HG02798 (cell line): ENCODE results near the gene CHL1.

Source experiments
- ATAC-seq: cut with Tn5 transposase; IDR thresholded peaks from one replicate; pipeline ENCODE4 v1.9.1; 2021; ENCODE audit warnings: mild to moderate bottlenecking; ENCODE audit not compliant: unreplicated experiment, poor library complexity

Gene CHL1

DNA sequence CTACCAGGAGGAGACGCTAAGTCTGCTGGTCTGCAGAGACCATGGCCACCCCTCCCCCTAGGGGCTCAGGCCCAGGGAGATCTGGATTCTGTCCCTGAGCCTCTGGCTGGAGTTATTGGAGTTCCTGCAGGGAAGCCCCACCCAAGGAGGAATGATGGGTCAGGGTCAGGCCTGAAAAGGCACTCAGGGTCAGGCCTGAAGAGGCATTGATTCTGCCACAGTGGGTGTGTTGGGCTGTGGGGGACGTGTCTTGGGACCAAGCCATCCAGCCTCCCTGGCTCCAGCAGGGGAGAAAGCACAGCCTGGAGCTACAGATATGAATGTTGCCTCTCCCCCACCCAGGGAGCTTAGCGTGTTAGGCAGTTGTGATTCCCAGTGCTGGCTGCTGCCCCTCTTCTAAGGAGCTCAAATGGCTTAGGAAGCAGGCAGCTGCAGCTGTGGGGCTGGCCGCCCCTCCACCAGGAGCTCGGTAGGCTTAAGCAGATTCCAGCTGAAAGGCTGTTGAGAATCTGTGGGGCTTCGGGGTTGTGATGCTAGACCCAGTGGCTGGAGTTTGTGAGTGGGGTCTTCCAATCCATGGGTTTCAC is 176.7 kb downstream of the CHL1 start:
- no peak for ATAC-seq

DNA sequence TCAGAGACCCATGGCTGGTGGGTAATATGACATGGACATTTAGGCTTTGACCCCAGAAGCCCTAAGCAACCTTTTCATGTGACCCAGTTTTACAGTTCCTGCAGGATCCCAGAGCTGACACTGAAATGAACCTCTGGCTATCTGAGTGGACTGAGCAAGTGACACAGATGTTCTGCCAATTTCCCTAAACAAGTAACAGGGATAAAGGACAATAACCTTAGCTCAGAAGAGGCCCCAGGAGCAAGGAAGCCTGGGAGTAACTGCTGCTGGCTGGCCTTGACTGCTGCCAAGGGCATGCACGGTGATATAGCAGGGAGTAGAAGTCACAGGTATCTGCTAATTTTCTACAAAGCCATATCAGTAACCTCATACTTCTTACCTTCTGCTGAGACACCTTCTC is 177.9 kb downstream of the CHL1 start:
- ATAC-seq, result no peak

DNA sequence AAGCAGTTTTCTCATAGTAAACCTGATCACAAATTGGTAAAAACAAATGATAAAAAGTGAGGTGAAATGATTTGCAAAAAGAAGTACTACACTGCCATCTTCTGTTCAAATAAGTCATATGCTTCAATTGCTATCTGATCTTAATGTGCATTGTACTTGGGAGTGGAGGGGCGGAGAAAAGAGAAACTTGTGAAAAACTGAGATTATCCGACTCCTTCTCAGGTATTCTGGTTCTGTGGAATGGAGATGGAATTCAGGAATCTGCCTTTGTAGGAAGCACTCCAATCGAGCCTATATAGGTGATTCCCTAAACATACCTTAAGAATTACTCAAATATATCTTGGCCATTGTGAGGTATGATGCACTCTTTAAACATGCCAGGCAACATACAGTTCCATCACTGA is 180.6 kb downstream of the CHL1 start:
- peak; percentile 71 for ATAC-seq

DNA sequence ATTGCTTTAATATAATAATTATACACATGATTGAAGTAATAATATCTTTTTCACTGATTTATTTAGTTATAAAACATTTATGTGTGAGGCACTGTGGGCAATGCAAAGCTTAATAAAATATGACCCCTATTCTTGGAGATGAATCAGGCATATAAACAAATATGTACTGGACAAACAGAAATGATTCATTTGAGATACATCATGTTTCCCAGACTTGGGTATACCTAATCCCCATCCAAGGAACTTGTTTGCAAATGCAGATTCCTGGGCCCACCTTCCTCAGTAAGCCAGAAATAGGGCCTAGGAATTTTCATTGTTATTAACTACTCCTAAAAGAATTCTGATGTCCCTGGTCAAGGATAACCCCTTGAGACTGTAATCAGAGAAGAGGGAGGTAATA is 184.2 kb downstream of the CHL1 start:
- ATAC-seq, result no peak

- ATAC-seq, result no peak
Measured at GRCh38 chr3:385151-385550, 188.6 kb downstream of the CHL1 start.

GRCh38 chr3:394775-395174 is 198.2 kb downstream of the CHL1 start:
- ATAC-seq, result no peak

DNA sequence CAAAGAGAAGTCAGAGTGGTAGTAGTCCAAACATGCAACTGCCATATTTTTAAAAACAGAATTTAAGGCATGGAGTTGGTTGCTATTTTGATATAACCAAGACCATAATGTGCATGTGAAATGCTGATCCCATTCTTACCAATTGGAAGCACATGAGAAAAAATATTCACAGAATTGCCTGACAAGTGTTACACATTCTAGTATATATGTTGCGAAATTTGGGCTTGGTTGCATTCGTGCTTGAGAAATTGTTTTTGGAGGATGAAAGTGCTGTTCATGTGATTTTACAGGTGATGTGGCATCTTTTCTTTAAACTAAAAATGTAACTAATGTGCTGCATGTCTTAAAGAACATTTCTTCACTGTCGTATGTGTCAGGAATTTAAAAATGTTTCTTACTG is 199.7 kb downstream of the CHL1 start:
- no peak for ATAC-seq

GRCh38 chr3:399647-400046 is 203.1 kb downstream of the CHL1 start:
- peak; percentile 37 for ATAC-seq

DNA sequence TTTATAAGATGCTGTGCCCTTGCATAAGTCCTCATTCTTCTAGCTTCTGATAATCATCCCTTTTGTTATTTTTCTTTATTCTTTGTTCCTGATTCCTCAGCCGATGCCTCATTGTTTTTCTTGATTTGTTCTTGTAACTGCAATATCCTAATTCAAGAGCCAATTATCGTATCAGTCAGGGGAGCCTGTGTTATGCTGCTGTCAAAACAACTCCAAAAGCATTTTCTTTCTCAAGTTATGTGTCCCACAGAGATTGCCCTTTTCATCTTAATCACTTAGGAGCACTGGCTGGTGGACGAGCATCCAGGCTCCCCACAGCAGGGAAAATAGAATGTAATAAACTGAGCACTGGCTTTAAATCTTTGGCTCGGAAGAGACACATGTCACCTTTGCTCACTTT is 207.3 kb downstream of the CHL1 start:
- ATAC-seq, result no peak

DNA sequence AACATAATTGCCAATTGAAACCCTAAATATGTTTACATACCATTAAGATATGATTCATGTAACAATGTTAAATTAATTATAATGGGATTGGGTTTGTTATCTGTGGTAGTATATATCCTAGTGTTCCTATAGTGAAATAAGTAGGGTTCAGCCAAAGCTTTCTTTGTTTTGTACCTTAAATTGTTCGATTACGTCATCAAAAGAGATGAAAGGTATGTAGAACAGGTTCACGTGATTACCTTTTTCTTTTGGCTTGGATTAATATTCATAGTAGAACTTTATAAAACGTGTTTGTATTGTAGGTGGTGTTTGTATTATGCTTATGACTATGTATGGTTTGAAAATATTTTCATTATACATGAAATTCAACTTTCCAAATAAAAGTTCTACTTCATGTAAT is 212.4 kb downstream of the CHL1 start:
- no peak for ATAC-seq

GRCh38 chr3:411226-411625 is 214.7 kb downstream of the CHL1 start:
- no peak for ATAC-seq

DNA sequence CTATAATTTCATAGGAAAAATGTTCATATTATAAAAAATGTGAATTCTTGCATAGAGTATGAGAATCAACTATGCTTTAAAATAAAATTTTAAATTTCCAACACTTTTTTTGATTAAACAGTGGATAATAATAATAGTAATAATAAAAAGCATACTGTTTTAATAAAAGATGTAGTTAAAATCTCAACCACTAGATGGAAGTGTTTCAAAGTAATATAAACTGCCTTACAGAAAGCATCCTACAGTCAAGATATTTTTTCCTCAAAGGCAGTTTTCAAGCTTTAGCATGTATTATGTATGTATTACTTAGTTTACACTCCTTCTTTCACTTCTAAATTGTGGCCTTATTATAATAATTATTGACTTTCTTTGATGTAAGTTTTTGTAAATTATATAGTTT is 217.5 kb downstream of the CHL1 start:
- peak; percentile 36 for ATAC-seq

- ATAC-seq, result no peak
Measured at GRCh38 chr3:418239-418929, 221.8 kb downstream of the CHL1 start.

- ATAC-seq, result peak; percentile 86
Measured at GRCh38 chr3:420584-420983, 224.0 kb downstream of the CHL1 start.

- ATAC-seq, result no peak
Measured at GRCh38 chr3:425079-425478, 228.5 kb downstream of the CHL1 start.

DNA sequence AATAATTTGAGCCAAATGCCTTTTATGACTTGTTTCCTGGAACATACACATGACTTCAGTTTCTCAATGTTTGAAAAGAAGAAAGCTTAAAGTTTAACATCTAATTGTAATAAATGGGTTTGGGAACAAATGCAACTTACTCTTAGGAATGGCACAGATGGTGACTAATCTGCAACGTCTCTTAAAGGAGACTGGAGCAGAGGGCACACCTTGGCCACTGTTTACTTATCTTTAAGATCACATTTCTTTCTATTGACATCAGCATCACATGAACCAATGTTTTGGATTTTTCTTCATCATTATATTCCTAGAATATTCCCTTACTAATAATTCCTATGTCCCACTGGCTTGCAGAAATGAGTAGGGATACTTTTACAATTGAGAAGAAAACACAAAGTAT is 229.5 kb downstream of the CHL1 start:
- ATAC-seq, result no peak

DNA sequence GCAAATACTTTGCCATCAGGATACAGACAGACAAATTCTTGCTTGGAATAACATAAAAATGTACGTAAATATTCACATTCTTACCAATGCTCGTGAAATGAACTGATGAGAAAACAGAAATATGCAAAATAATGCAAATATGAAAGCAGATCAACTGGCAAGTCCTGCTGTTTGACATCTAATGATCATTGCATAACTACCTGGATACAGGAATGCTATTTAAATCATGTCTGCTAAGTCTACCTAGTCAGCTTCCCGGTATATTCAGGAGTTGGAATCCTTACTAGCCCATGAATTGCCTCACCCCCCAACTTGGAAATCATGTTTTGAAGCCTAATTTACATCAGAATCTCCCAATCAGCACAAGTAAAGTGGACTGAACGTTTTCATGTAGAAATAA is 230.6 kb downstream of the CHL1 start:
- no peak for ATAC-seq

DNA sequence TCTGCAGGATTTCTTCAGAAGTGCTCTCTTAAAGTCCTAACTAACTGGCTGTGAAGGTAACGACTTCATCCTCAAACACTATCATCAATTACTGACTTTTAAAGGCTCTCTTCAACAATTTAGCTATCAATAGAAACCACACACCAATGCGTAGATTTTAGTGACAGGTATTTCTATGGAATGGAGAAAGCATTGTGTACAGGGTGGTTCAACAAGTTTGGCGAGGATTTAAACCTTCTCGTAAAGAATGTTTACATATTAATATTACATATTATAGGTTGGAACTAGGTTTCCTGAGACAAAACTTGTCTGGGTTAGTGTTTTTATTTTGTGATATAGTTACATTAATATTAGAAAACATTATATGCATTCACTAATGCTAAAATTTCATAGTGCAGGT is 233.6 kb downstream of the CHL1 start:
- no peak for ATAC-seq

DNA sequence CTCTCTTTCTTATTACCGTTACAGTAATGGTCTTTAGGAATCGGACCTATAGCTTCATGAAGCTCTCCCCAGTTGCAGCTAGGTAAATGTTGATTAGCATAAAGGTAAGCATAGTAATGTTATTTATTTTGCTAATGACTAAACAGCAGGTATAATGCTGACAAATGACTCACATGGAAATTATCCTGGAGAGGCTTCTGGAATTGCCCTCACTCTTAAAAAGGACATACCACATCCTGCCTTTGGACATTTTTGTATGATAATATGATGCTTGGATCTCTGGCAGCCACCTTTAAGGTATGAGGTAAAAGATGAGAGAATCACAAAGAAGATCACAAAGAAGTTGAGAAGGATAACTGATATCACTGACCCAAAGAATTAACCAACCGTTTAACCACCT is 238.6 kb downstream of the CHL1 start:
- ATAC-seq, result no peak

- no peak for ATAC-seq
Measured at GRCh38 chr3:436053-436452, 239.5 kb downstream of the CHL1 start.

DNA sequence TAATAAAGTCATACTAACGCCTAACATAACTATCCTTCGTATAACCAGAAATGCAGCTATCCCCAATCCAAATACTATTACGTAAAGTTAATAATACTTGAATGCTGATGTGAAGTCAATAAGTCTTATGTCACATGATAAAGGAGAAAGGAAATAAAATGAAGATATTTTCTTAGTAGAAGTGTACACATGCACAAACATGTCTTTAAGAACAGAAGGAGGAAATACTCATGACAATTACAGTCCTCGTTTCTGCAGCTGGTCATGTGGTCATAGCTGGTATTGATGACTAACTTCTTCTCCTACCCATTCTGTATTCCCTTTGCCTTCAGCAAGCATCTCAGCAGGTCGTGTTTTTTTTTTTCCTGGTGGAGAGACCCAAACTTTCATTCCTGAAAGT is 244.3 kb downstream of the CHL1 start:
- ATAC-seq, result no peak

DNA sequence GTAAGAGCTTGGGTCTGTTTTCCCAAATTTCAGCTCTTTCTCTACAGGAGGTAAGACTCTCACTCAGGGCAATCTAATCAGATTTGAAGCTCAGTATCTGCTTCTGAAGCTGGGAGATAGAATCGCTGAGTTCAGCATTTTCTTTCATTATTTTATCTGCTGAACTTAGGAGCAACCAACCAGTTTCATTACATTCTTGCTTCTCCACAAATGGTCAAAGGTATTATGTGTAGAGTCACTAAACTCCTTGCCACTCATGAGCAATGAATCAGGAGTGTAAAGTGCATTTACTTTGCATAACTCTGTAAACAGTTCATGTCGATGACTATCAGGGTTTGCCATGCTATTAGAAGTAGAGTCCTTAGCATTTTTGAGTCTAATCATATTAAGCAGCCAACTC is 249.4 kb downstream of the CHL1 start:
- no peak for ATAC-seq
